HCT116 (cell line): Measurements from ENCODE around the gene CDK19. TPM values are rescaled to one million over a fixed set of nuclear protein-coding genes. Genes with fewer than 3 reads are reported as not detected.

Experiments
- ATAC-seq: fragments of 200-7000 bp; cut with Tn5 transposase; 2 replicates; pipeline ENCODE4 v1.9.1; 2020; ENCODE audit warnings: mild to moderate bottlenecking, moderate library complexity
- BruUV-seq: library from RNA; stranded (reverse); fragments of 400-500 nt; replicated peaks from 2 replicates; lab custom pipeline; 2021; lab: Mats Ljungman, UMichigan
- CTCF ChIA-PET: fragments of 300-600 bp; sonication (Branson Sonifier 250); formaldehyde crosslinking; loops from one replicate; lab custom pipeline; 2021; ENCODE audit warnings: antibody characterized with exemption; lab: Charles Lee
- POLR2A ChIA-PET: fragments of 300-600, 350-600 bp; sonication (Branson Sonifier 250); formaldehyde crosslinking; loops from one replicate; lab custom pipeline; 2021; ENCODE audit warnings: antibody characterized with exemption; lab: Charles Lee
- RAD21 ChIA-PET, 2 experiments: fragments of 300-600 bp; sonication (Branson Sonifier 250); formaldehyde crosslinking; loops; one replicate each; lab custom pipeline; 2023; ENCODE audit warnings: low total read pairs in 2 of 2; ENCODE audit not compliant: uncharacterized antibody in 2 of 2, unreplicated experiment in 2 of 2, low non-redundant PET in 1 of 2; lab: Charles Lee
- DNase-seq: peaks from one replicate; pipeline ENCODE4 v3.0.0-alpha.2; 2010; ENCODE audit warnings: low read depth, low spot score
- H2AFZ ChIP-seq: fragments of 200-600 bp; shearing (Covaris generic), sonication (generic); 2 replicates; pipeline ENCODE4 v1.6.1; 2017; ENCODE audit warnings: low read depth, mixed run types, mixed read lengths, antibody characterized with exemption, low read length; ENCODE audit not compliant: poor library complexity, severe bottlenecking
- H3K27ac ChIP-seq: 2 replicates; pipeline ENCODE4 v1.5.1; 2012; ENCODE audit warnings: low read depth, low read length
- H3K27me3 ChIP-seq: fragments of 200-600 bp; sonication (generic); 2 replicates; pipeline ENCODE4 v1.6.1; 2016; ENCODE audit warnings: mixed run types, low read length, mixed read lengths; ENCODE audit not compliant: insufficient read depth
- H3K36me3 ChIP-seq, 2 experiments: fragments of 200-500 bp in 1 of 2; fragments of 200-600 bp in 1 of 2; sonication (Bioruptor generic) in 1 of 2; sonication (generic) in 1 of 2; 2 replicates each; pipeline versions ENCODE4 v1.5.1 to v1.6.1; 2014 to 2016; ENCODE audit warnings: low read length in 2 of 2, inconsistent platforms in 1 of 2, mixed read lengths in 1 of 2, mixed run types in 1 of 2; ENCODE audit not compliant: insufficient read depth in 2 of 2, control insufficient read depth in 1 of 2
- H3K4me1 ChIP-seq, 2 experiments: fragments of 200-600 bp in 1 of 2; sonication (generic) in 1 of 2; 2 replicates each; pipeline versions ENCODE4 v1.5.1 to v1.6.1; 2012 to 2017; ENCODE audit warnings: low read length in 2 of 2, inconsistent platforms in 1 of 2, mild to moderate bottlenecking in 1 of 2, mixed read lengths in 1 of 2, mixed run types in 1 of 2, moderate library complexity in 1 of 2; ENCODE audit not compliant: insufficient read depth in 2 of 2, control insufficient read depth in 1 of 2
- H3K4me2 ChIP-seq: fragments of 200-600 bp; sonication (generic); 2 replicates; pipeline ENCODE4 v1.6.1; 2017; ENCODE audit warnings: mixed run types, low read length, mixed read lengths
- H3K4me3 ChIP-seq, 2 experiments: fragments of 200-600 bp in 1 of 2; sonication (generic) in 1 of 2; replicated peaks in 1 of 2; 2 replicates each; pipeline ENCODE4 v1.5.1; 2011 to 2016; ENCODE audit warnings: low read length in 2 of 2, control low read depth in 1 of 2, low read depth in 1 of 2, mild to moderate bottlenecking in 1 of 2, mixed read lengths in 1 of 2, mixed run types in 1 of 2
- H3K79me2 ChIP-seq: fragments of 200-600 bp; sonication (generic); 2 replicates; pipeline ENCODE4 v1.6.1; 2017; ENCODE audit warnings: mild to moderate bottlenecking, mixed run types, low read length, moderate library complexity, mixed read lengths; ENCODE audit not compliant: insufficient read depth
- H3K9ac ChIP-seq: fragments of 200-600 bp; sonication (generic); 2 replicates; pipeline ENCODE4 v1.6.1; 2016; ENCODE audit warnings: low read length, mixed read lengths
- H3K9me2 ChIP-seq: fragments of 200-600 bp; sonication (generic), shearing (Covaris generic); 2 replicates; pipeline ENCODE4 v1.6.1; 2017; ENCODE audit warnings: mixed run types, mild to moderate bottlenecking, moderate library complexity; ENCODE audit not compliant: insufficient read depth
- H3K9me3 ChIP-seq, 2 experiments: fragments of 200-500 bp in 1 of 2; fragments of 200-600 bp in 1 of 2; sonication (Bioruptor generic) in 1 of 2; sonication (generic) in 1 of 2; 2 replicates each; pipeline ENCODE4 v1.6.1; 2014 to 2017; ENCODE audit warnings: low read length in 2 of 2, mixed read lengths in 2 of 2, inconsistent platforms in 1 of 2, low read depth in 1 of 2, mild to moderate bottlenecking in 1 of 2, mixed run types in 1 of 2, moderate library complexity in 1 of 2; ENCODE audit not compliant: control insufficient read depth in 1 of 2, insufficient read depth in 1 of 2
- H4K20me1 ChIP-seq: fragments of 200-600 bp; sonication (generic), shearing (Covaris generic); 2 replicates; pipeline ENCODE4 v1.6.1; 2017; ENCODE audit warnings: mixed run types, mild to moderate bottlenecking, moderate library complexity; ENCODE audit not compliant: insufficient read depth
- ATF3 ChIP-seq: IDR thresholded peaks from 2 replicates; pipeline ENCODE4 v1.6.1; 2012
- CBX3 ChIP-seq: IDR thresholded peaks from 2 replicates; pipeline ENCODE4 v1.6.1; 2012; ENCODE audit warnings: low read depth
- CTCF ChIP-seq, 3 experiments: fragments of 200-600 bp in 1 of 3; sonication (generic) in 1 of 3; IDR thresholded peaks in 2 of 3; conservative IDR thresholded peaks in 1 of 3; 2 replicates each; pipeline ENCODE4 v1.5.1; 2012 to 2017; ENCODE audit warnings: low read depth in 2 of 3, low read length in 2 of 3, antibody characterized with exemption in 1 of 3, borderline replicate concordance in 1 of 3, control low read depth in 1 of 3, mild to moderate bottlenecking in 1 of 3, mixed read lengths in 1 of 3, mixed run types in 1 of 3, moderate library complexity in 1 of 3; ENCODE audit not compliant: insufficient read depth in 1 of 3
- EZH2 ChIP-seq: fragments of 200-600 bp; sonication (generic); IDR thresholded peaks from 2 replicates; pipeline ENCODE4 v1.6.1; 2017; ENCODE audit warnings: antibody characterized with exemption, mixed run types
- JUND ChIP-seq: IDR thresholded peaks from 2 replicates; pipeline ENCODE4 v1.6.1; 2012
- POLR2A ChIP-seq: IDR thresholded peaks from 2 replicates; pipeline ENCODE4 v1.7.0; 2011; ENCODE audit warnings: borderline replicate concordance; ENCODE audit not compliant: insufficient read depth, insufficient read length; ENCODE audit errors: extremely low read depth
- SP1 ChIP-seq: IDR thresholded peaks from 2 replicates; pipeline ENCODE4 v1.6.1; 2012; ENCODE audit warnings: low read depth
- SRF ChIP-seq: IDR thresholded peaks from 2 replicates; pipeline ENCODE4 v1.6.1; 2012; ENCODE audit warnings: low read depth
- TCF7L2 ChIP-seq: IDR thresholded peaks from 2 replicates; pipeline ENCODE4 v1.7.0; 2011; ENCODE audit warnings: borderline replicate concordance, inconsistent platforms; ENCODE audit not compliant: insufficient read depth, insufficient read length; ENCODE audit errors: extremely low read depth
- YY1 ChIP-seq: IDR thresholded peaks from 2 replicates; pipeline ENCODE4 v1.6.1; 2011; ENCODE audit warnings: low read length, low read depth, moderate library complexity, mild to moderate bottlenecking; ENCODE audit not compliant: insufficient replicate concordance; ENCODE audit errors: extremely low read depth
- ZBTB33 ChIP-seq: IDR thresholded peaks from 2 replicates; pipeline ENCODE4 v1.6.1; 2011; ENCODE audit warnings: mild to moderate bottlenecking, low read length, moderate library complexity; ENCODE audit not compliant: insufficient replicate concordance; ENCODE audit errors: extremely low read depth
- ZFX ChIP-seq: fragments of 450-650 bp; IDR thresholded peaks from 2 replicates; pipeline ENCODE4 v1.6.1; 2017
- ZNF274 ChIP-seq: fragments of 200-500 bp; sonication (Bioruptor generic); IDR thresholded peaks from 2 replicates; pipeline ENCODE4 v1.6.1; 2014; ENCODE audit warnings: mild to moderate bottlenecking, low read depth, low read length, inconsistent platforms
- intact Hi-C: fragments of 100-400 bp; cut with micrococcal nuclease; formaldehyde crosslinking; loops from 2 replicates; pipeline ENCODE4 v1.10.0; 2022
- total RNA-seq: library from RNA; stranded (reverse); gene quantifications from one replicate; pipeline ENCODE4 v1.2.1, GENCODE V29; 2021; ENCODE audit not compliant: unreplicated experiment

CDK19 gene
- total RNA-seq, 1 experiment from 2014 or later, result 20.0 TPM

GRCh38 chr6:110614586-110614985 lies 200.7 kb downstream of the CDK19 start:
- Histone ChIP-seq H3K4me1 (peaks cover 5 to 11% of the 10 kb centered on the region in 2 experiments; a peak in 2 of 4 replicates), H4K20me1 (no peaks in the 10 kb centered on the region), H3K9me3 (no peaks in the 10 kb centered on the region), H3K36me3 (no peaks in the 10 kb centered on the region), H3K4me3 (no peak overlapping the region), H3K9me2 (no peaks in the 10 kb centered on the region), H3K9ac (no peak overlapping the region), H3K27ac (no peak overlapping the region), H3K27me3 (no peaks in the 10 kb centered on the region), H3K4me2 (no peak overlapping the region), H3K79me2 (no peaks in the 10 kb centered on the region), H2AFZ (no peak overlapping the region)
- no peak for ATAC-seq
- ChIA-PET CTCF (no interaction called here), RAD21 (no interaction called here), POLR2A (no interaction called here)
- DNase-seq, result no peak
- TF ChIP-seq ZNF274 (no peak), SRF (no peak), ZFX (no peak), ZBTB33 (no peak), YY1 (no peak), TCF7L2 (no peak), POLR2A (no peak), EZH2 (no peak), SP1 (no peak), JUND (no peak), CTCF (IDR thresholded peaks at IDR 0.05 in 2 of 3, conservative IDR thresholded peaks at IDR 0.05 in 1 of 3; ENCODE audit: borderline replicate concordance in 1 of 3, insufficient read depth in 1 of 3, low read depth in 2 of 3, low read length in 2 of 3) (no peak), ATF3 (no peak), CBX3 (no peak)
- intact Hi-C loops, result no loop called here
- BruUV-seq, result no TSS peak
